ENCODE data around the gene HIGD1B.

The HIGD1B gene

GRCh38 chr17:44844390-44844830 lies 3.3 kb upstream of the HIGD1B start:
- no peak for TF ChIP-seq CTCF (IDR thresholded peaks at IDR 0.05)

- TF ChIP-seq CTCF (IDR thresholded peaks at IDR 0.05), result no peak
Measured at GRCh38 chr17:44846206-44846605, 1.5 kb upstream of the HIGD1B start.

GRCh38 chr17:44848257-44848795 lies 643 bp downstream of the HIGD1B start:
- no peak for TF ChIP-seq CTCF (IDR thresholded peaks at IDR 0.05)

- no peak for TF ChIP-seq CTCF (IDR thresholded peaks at IDR 0.05)
Measured at GRCh38 chr17:44848961-44849489, 1.3 kb downstream of the HIGD1B start.

- TF ChIP-seq CTCF (IDR thresholded peaks at IDR 0.05), result no peak
Measured at GRCh38 chr17:44850025-44850424, 2.3 kb downstream of the HIGD1B start.

- no peak for TF ChIP-seq CTCF (IDR thresholded peaks at IDR 0.05)
Measured at GRCh38 chr17:44850612-44851011, 2.9 kb downstream of the HIGD1B start.

GRCh38 chr17:44854192-44854591 lies 6.5 kb downstream of the HIGD1B start:
- no peak for TF ChIP-seq CTCF (IDR thresholded peaks at IDR 0.05)

GRCh38 chr17:44859701-44860100 lies 12.0 kb downstream of the HIGD1B start:
- TF ChIP-seq CTCF (IDR thresholded peaks at IDR 0.05), result no peak
